Measurements from ENCODE around the gene TIMM29.

The TIMM29 gene

DNA sequence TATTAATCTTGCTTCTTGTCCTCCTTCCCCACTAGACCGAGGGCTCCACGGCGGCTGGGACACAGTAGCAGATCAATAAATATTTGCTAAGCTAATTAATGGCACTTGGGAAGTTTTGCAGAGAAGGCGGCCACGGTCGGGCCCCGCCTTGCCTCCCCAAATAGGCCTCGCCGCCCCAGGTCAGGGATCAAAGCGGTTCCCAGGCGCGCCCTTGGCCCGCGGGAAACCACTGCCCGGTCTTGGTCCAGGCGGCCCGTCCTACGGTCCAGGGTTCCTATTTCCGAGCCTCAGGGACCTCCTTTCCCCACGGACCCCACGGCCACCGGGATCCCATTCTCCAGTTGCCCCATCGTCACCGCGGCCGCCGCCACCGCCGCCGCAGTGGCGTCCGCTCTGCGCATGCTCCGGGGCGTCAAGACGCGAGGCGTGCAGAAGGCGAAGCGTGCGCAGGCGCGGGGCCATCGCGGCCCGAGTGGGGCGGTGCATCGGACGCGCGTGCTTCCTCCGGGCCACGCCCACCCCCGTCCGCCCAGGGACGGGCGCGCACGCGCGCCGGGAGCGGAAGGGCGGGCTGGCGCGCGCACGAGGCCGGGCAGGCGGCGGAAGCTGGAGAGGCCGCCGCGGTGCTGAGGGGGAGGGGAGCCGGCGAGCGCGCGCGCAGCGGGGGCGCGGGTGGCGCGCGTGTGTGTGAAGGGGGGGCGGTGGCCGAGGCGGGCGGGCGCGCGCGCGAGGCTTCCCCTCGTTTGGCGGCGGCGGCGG, 31.9 kb downstream of the TIMM29 start, which contains the start of gene SMARCA4 (continued):
- no peak for TF ChIP-seq ISL1 (CRISPR knock-in tag; IDR thresholded peaks at IDR 0.05)
- no peak for TF ChIP-seq GLIS3 (CRISPR knock-in tag; IDR thresholded peaks at IDR 0.05)
- peak; percentile 77; the same call in 1 of the 2 replicates for TF ChIP-seq OSR1 (CRISPR knock-in tag; IDR thresholded peaks at IDR 0.05)
- TF ChIP-seq, protein P1, sequence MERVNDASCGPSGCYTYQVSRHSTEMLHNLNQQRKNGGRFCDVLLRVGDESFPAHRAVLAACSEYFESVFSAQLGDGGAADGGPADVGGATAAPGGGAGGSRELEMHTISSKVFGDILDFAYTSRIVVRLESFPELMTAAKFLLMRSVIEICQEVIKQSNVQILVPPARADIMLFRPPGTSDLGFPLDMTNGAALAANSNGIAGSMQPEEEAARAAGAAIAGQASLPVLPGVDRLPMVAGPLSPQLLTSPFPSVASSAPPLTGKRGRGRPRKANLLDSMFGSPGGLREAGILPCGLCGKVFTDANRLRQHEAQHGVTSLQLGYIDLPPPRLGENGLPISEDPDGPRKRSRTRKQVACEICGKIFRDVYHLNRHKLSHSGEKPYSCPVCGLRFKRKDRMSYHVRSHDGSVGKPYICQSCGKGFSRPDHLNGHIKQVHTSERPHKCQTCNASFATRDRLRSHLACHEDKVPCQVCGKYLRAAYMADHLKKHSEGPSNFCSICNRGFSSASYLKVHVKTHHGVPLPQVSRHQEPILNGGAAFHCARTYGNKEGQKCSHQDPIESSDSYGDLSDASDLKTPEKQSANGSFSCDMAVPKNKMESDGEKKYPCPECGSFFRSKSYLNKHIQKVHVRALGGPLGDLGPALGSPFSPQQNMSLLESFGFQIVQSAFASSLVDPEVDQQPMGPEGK (CRISPR knock-in tag; IDR thresholded peaks at IDR 0.05; ENCODE audit: borderline replicate concordance): no peak
- TF ChIP-seq ARNTL (CRISPR knock-in tag; IDR thresholded peaks at IDR 0.05; ENCODE audit: borderline replicate concordance, low read depth): peak; percentile 72; the same call in 1 of the 2 replicates

DNA sequence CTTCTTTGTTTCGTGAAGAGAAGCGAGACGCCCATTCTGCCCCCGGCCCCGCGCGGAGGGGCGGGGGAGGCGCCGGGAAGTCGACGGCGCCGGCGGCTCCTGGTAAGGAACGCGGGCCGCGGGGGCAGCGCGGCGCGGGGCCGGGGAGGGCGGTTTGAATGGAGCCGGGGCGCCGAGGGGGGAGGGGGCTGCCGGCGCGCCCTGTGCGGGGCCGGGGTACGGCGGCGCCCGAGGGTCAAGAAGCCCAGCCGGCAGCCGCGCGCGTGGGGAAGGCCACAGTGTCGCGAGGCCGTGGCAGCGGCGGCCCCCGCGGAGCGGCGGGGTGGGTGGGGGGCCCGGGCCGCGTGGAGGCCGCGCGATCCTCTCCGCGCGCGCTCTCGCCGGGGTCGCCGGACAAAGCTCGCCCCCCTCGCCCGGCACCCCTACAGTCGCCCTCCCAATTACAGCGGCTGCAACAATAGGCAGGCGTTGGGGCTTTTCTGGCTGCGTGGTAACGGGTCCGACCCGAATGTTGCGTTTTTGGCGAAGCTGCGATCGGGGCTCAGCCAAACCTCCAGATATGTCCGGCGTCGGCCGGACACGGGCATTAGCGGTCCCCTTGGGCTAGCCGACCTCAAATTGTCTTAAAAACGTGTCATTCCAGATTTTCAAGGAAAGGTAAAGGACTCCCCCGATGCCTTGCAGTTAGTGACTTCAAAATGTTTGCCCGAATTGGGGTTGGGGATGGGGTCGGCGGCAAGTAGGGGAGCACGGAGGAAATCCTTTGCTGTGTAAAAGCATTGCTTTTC, 32.7 kb downstream of the TIMM29 start:
- peak; percentile 31 for ATAC-seq
- TF ChIP-seq, protein P1 (CRISPR knock-in tag; IDR thresholded peaks at IDR 0.05; ENCODE audit: borderline replicate concordance): no peak
- TF ChIP-seq SNAI2 (CRISPR knock-in tag; IDR thresholded peaks at IDR 0.05) (no peak), ZFP30 (CRISPR knock-in tag; IDR thresholded peaks at IDR 0.05) (no peak), ZFP3 (CRISPR knock-in tag; IDR thresholded peaks at IDR 0.05) (no peak), ISL1 (CRISPR knock-in tag; IDR thresholded peaks at IDR 0.05) (no peak), ZNF70 (CRISPR knock-in tag; IDR thresholded peaks at IDR 0.05) (no peak)
- TF ChIP-seq, protein P2, sequence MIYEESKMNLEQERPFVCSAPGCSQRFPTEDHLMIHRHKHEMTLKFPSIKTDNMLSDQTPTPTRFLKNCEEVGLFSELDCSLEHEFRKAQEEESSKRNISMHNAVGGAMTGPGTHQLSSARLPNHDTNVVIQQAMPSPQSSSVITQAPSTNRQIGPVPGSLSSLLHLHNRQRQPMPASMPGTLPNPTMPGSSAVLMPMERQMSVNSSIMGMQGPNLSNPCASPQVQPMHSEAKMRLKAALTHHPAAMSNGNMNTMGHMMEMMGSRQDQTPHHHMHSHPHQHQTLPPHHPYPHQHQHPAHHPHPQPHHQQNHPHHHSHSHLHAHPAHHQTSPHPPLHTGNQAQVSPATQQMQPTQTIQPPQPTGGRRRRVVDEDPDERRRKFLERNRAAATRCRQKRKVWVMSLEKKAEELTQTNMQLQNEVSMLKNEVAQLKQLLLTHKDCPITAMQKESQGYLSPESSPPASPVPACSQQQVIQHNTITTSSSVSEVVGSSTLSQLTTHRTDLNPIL (CRISPR knock-in tag; IDR thresholded peaks at IDR 0.05; ENCODE audit: low read depth): no peak
- TF ChIP-seq, protein P3, sequence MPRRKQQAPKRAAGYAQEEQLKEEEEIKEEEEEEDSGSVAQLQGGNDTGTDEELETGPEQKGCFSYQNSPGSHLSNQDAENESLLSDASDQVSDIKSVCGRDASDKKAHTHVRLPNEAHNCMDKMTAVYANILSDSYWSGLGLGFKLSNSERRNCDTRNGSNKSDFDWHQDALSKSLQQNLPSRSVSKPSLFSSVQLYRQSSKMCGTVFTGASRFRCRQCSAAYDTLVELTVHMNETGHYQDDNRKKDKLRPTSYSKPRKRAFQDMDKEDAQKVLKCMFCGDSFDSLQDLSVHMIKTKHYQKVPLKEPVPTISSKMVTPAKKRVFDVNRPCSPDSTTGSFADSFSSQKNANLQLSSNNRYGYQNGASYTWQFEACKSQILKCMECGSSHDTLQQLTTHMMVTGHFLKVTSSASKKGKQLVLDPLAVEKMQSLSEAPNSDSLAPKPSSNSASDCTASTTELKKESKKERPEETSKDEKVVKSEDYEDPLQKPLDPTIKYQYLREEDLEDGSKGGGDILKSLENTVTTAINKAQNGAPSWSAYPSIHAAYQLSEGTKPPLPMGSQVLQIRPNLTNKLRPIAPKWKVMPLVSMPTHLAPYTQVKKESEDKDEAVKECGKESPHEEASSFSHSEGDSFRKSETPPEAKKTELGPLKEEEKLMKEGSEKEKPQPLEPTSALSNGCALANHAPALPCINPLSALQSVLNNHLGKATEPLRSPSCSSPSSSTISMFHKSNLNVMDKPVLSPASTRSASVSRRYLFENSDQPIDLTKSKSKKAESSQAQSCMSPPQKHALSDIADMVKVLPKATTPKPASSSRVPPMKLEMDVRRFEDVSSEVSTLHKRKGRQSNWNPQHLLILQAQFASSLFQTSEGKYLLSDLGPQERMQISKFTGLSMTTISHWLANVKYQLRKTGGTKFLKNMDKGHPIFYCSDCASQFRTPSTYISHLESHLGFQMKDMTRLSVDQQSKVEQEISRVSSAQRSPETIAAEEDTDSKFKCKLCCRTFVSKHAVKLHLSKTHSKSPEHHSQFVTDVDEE (CRISPR knock-in tag; IDR thresholded peaks at IDR 0.05): no peak

DNA sequence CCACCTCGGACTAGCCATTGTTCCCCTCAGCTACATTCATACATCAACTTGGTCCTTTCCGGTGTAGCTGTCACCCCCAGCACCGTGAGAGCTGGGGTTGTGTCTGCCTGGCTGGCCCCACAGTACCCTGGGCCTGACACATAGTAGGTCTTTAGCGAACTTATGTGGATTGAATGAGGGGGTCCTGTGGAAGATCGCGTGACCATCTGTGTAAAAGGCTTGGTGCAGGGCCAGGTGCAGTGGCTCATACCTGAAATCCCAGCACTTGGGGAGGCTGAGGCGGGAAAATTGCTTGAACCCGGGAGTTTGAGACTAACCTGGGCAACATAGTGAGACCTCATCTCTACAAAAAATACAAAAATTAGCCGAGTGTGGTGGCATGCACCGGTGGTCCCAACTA, 34.3 kb downstream of the TIMM29 start:
- no peak for ATAC-seq
- TF ChIP-seq ZNF565 (CRISPR knock-in tag; conservative IDR thresholded peaks at IDR 0.05; ENCODE audit: low read depth) (no peak), TOX (CRISPR knock-in tag; IDR thresholded peaks at IDR 0.05; ENCODE audit: borderline replicate concordance) (no peak), OSR1 (CRISPR knock-in tag; IDR thresholded peaks at IDR 0.05) (no peak), ZFP3 (CRISPR knock-in tag; IDR thresholded peaks at IDR 0.05) (no peak), ZC3H10 (CRISPR knock-in tag; IDR thresholded peaks at IDR 0.05) (no peak), ESRRG (CRISPR knock-in tag; IDR thresholded peaks at IDR 0.05) (no peak), PPARA (CRISPR knock-in tag; IDR thresholded peaks at IDR 0.05; ENCODE audit: borderline replicate concordance) (no peak), CSDC2 (CRISPR knock-in tag; IDR thresholded peaks at IDR 0.05) (no peak), ISL1 (CRISPR knock-in tag; IDR thresholded peaks at IDR 0.05) (no peak), SNAI2 (CRISPR knock-in tag; IDR thresholded peaks at IDR 0.05) (no peak), BACH2 (CRISPR knock-in tag; IDR thresholded peaks at IDR 0.05; ENCODE audit: borderline replicate concordance) (no peak), ZNF70 (CRISPR knock-in tag; IDR thresholded peaks at IDR 0.05) (no peak), ZNF8 (CRISPR knock-in tag; IDR thresholded peaks at IDR 0.05) (no peak), RARB (CRISPR knock-in tag; IDR thresholded peaks at IDR 0.05) (no peak), ARNTL (CRISPR knock-in tag; IDR thresholded peaks at IDR 0.05; ENCODE audit: borderline replicate concordance, low read depth) (no peak)
- TF ChIP-seq, protein P4, sequence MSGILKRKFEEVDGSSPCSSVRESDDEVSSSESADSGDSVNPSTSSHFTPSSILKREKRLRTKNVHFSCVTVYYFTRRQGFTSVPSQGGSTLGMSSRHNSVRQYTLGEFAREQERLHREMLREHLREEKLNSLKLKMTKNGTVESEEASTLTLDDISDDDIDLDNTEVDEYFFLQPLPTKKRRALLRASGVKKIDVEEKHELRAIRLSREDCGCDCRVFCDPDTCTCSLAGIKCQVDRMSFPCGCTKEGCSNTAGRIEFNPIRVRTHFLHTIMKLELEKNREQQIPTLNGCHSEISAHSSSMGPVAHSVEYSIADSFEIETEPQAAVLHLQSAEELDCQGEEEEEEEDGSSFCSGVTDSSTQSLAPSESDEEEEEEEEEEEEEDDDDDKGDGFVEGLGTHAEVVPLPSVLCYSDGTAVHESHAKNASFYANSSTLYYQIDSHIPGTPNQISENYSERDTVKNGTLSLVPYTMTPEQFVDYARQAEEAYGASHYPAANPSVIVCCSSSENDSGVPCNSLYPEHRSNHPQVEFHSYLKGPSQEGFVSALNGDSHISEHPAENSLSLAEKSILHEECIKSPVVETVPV (CRISPR knock-in tag; IDR thresholded peaks at IDR 0.05): no peak
- TF ChIP-seq, protein P3 (CRISPR knock-in tag; IDR thresholded peaks at IDR 0.05): no peak
- TF ChIP-seq, protein P1 (CRISPR knock-in tag; IDR thresholded peaks at IDR 0.05; ENCODE audit: borderline replicate concordance): no peak
